Measurements from ENCODE around the gene B4GALNT1.
"Not testable (repeated sequence)": the region's sequence is repeated elsewhere in the genome, so short reads cannot be mapped to it uniquely, and the experiment has no call there.

B4GALNT1 gene

GRCh38 chr12:57620245-57620935 is 12.6 kb downstream of the B4GALNT1 start:
- no peak for DNase-seq

DNA sequence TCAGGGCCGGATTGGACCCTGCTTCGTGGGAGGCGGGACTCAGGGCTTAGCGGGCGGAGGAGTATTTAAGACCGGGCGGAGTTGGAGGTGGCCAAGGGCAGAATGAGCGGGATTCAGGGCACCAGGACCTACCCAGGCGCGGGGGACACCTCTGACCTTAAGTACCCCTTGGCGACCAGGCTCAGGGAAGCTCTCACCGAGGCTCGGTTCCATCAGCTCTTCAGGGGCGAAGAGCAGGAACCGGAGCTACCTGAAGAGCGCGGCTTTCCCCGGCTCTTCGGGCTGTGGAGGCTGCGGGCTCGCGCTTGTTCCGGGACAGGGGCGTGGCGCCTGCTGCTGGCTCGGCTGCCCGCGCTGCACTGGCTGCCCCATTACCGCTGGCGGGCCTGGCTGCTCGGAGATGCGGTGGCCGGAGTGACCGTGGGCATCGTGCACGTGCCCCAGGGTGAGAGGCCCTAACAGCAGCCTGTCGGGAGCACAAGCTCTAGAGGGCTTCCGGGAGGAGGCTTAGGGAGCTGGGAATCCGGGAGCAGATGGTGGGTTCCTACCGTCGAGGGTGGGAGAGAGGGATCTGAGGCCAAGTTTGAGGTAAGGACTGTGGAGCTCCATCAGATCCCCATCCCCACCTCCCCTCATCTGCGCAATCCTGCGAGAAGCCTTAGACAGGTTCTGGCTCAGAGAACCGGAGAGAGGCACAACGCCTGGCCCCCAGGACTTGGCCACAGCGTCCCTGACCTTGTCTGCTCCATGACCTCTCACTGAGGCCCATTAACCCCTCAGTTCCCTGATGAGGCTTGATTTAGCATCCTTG is 13.4 kb downstream of the B4GALNT1 start:
- no peak for DNase-seq

GRCh38 chr12:57618966-57619433 is 14.0 kb downstream of the B4GALNT1 start:
- DNase-seq, result no peak

DNA sequence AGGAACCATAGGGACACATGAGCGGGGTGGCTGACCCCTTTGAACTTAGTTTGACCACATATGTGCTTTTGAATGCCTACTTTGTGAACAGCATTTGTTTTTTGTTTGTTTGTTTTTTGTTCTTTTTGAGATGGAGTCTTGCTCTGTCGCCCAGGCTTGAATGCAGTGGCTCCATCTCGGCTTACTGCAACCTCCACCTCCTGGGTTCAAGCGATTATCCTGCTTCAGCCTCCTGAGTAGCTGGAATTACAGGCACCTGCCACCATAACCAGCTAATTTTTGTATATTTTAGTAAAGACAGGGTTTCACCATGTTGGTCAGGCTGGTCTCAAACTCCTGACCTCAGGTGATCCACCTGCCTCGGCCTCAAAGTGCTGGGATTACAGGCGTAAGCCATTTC is 14.6 kb downstream of the B4GALNT1 start:
- DNase-seq, result not testable (repeated sequence)

GRCh38 chr12:57617942-57618341 is 15.1 kb downstream of the B4GALNT1 start:
- no peak for DNase-seq

GRCh38 chr12:57616383-57617101 is 16.5 kb downstream of the B4GALNT1 start:
- no peak for DNase-seq

GRCh38 chr12:57615637-57616036 is 17.4 kb downstream of the B4GALNT1 start:
- no peak for DNase-seq

DNA sequence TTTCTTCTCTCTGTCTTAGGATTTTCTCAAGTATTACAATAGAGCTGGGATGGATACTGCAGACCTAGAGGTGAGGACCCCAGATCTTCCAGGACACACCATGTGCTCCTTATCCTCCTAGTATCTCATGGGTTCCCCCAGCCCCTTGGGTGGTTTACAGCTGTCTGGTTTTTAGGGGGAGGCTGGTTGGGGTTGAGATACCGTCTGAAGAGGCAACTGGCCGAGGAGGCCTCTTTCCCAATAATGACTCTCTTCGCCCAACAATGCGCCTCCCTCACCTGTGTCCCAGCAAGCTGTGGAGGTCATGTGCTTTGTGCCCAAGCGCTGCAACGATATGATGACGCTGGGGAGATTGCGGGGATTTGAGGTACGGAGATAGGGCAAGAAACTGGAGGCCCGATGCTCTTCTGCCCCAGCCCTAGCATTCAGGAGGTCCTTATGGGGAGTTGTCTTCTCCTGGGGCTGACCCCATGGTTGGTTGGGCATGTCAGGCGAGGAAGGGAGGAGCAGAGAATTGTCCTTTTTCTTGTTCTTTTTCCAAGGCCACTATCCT is 18.0 kb downstream of the B4GALNT1 start:
- DNase-seq, result no peak

- DNase-seq, result peak; percentile 18
Measured at GRCh38 chr12:57614178-57614947, 18.6 kb downstream of the B4GALNT1 start.

- no peak for DNase-seq
Measured at GRCh38 chr12:57613427-57614109, 19.4 kb downstream of the B4GALNT1 start.

- no peak for DNase-seq
Measured at GRCh38 chr12:57612711-57613426, 20.1 kb downstream of the B4GALNT1 start.

DNA sequence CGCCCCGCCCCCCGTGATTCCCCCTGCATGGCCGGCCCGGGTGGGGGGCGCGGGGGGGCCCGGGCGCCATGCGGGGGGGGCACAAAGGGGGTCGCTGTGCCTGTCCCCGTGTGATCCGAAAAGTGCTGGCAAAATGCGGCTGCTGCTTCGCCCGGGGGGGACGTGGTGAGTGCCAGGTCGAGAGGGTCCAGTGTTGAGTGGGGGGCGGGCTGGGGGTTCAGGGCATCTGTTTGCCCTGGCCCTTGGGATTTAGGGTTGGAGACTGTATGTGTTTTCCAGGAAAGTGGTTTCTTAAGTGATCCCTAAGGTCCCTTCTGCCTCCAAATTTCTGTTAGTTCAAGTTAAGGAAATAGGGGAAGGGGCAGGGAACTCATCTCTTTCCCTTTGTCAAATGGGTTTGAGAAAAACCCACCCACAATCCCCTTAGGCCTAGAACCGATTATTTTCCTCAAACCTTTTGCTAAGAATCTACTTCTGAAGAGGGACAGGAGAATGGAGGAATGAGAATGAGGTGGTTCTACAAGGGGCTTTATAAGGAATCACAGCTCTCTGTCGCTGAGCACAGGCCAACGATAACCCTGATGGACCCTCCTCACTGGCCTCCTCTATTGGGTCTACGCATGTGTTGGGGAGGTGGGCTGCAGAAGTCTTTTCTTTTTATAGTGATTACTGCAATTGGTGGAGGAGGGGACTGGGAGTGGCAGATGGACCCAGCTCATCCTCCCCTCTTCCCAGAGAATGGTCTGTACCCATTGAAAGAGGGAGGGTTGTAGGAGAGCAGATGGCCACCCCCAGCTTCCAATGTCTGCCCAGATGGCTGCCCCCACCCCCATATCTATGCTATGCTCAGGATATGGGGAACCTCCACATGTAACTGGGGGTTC is 20.9 kb downstream of the B4GALNT1 start:
- no peak for DNase-seq

DNA sequence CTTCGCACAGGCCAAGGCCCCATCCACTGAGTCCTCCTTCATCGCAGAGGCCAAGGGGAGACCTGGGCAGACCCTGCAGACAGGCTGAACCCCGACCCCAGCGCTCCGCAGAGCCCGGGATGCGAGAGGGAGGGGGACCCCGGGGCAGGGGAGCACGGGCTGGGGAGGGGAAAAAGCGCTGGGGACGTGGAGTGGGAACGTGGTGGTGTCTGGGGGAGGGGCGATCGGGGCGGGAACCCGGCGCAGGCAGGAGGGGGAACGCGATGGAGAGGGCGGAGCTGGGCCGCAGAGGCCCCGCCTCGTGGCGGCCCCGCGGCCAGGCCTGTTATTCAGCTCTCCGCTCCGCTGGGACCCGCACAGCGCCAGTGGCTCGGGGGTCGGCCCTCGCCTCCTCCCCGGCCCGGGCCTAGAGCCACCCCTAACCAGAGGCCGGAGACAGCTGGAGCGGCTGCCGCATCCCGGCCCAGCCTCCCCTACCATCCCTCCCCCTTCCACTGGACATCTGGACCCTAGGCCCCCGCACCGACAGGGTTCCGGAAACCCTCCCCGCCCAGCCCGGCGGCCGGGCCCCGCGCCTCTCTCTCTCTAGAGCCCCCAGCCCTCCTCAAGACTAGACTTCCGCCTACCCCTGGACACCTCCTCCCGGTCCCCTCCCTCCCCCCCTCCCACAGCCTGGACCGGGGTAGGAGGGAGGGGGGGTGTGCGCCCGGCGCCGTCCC is 21.7 kb downstream of the B4GALNT1 start, which contains the start of gene ARHGEF25:
Gene ARHGEF25, plus strand, starts transcription at position 328 of the 719 bp plus-strand sequence. CDS start 460 bp downstream, outside the sequence.
- DNase-seq, result peak; percentile 31

- DNase-seq, result no peak
Measured at GRCh38 chr12:57610554-57611107, 22.4 kb downstream of the B4GALNT1 start.

- no peak for DNase-seq
Measured at GRCh38 chr12:57609781-57610553, 23.0 kb downstream of the B4GALNT1 start.

DNA sequence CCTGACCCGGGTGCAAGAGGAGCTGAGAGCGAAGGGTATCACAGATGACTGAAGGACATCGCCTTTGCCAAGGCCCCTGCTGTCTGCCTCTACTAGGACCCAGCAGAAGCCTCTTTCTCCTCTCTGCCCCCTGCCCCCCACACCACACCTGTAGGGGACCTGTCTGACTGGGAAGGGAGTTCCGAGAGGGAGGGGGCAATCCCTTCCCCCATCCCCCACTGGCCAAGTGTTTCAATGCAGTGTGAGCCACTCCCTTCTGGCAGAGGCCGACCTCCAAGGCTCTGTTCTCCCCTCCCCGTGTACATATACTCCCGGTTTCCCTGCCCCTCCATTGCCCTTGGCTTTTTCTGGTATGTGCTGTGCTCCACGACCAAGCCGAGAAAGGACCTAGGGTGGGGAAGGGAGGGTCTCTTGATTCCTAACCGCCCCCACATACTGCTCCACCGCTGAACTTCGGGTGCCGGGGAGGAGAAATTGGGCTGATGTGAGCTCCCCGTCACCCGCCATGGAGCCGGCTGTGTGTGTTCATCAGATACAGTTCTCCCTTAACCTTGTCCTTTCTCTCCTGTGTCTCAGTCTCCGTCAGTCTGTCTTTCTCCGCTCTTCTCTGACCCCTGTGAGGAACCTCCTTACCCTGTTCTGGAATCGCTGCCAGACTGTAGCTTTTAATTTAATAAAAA is 23.8 kb downstream of the B4GALNT1 start:
- DNase-seq, result no peak

GRCh38 chr12:57607958-57608663 is 24.9 kb downstream of the B4GALNT1 start:
- no peak for DNase-seq
